Astrocyte (in vitro differentiated cells and primary cell): ENCODE data around the gene CCDC80.

Experiments
- EZH2 ChIP-seq: IDR thresholded peaks from 2 replicates; pipeline ENCODE4 v1.6.1; 2012; ENCODE audit warnings: mild to moderate bottlenecking, low read length, inconsistent platforms; ENCODE audit not compliant: insufficient read depth
- TF ChIP-seq, protein P1 (sequence below): IDR thresholded peaks from 2 replicates; pipeline ENCODE4 v1.5.1; 2011; ENCODE audit warnings: low read depth, mild to moderate bottlenecking, inconsistent platforms, low read length, moderate library complexity; ENCODE audit not compliant: insufficient read depth

- TF ChIP-seq, protein P1, sequence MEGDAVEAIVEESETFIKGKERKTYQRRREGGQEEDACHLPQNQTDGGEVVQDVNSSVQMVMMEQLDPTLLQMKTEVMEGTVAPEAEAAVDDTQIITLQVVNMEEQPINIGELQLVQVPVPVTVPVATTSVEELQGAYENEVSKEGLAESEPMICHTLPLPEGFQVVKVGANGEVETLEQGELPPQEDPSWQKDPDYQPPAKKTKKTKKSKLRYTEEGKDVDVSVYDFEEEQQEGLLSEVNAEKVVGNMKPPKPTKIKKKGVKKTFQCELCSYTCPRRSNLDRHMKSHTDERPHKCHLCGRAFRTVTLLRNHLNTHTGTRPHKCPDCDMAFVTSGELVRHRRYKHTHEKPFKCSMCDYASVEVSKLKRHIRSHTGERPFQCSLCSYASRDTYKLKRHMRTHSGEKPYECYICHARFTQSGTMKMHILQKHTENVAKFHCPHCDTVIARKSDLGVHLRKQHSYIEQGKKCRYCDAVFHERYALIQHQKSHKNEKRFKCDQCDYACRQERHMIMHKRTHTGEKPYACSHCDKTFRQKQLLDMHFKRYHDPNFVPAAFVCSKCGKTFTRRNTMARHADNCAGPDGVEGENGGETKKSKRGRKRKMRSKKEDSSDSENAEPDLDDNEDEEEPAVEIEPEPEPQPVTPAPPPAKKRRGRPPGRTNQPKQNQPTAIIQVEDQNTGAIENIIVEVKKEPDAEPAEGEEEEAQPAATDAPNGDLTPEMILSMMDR, result no peak
- TF ChIP-seq EZH2, result no peak
Measured at GRCh38 chr3:112651516-112651915, 10.6 kb upstream of the CCDC80 start.
